WTC11 (cell line): Measurements from ENCODE around the gene SCO2.

Source experiments
- CREB1 ChIP-seq: sonication (generic); formaldehyde crosslinking; IDR thresholded peaks from 2 replicates; pipeline ENCODE4 v1.8.0; 2023; ENCODE audit warnings: mild to moderate bottlenecking, missing genetic modification reagents
- CREM ChIP-seq: sonication (generic); formaldehyde crosslinking; IDR thresholded peaks from 2 replicates; pipeline ENCODE4 v1.8.1; 2022; ENCODE audit warnings: mild to moderate bottlenecking, missing genetic modification reagents, moderate library complexity
- FOXK1 ChIP-seq: sonication (generic); formaldehyde crosslinking; IDR thresholded peaks from 2 replicates; pipeline ENCODE4 v1.8.0; 2022; ENCODE audit warnings: mild to moderate bottlenecking, moderate library complexity, missing genetic modification reagents
- IRF2 ChIP-seq: sonication (generic); formaldehyde crosslinking; IDR thresholded peaks from 2 replicates; pipeline ENCODE4 v1.8.0; 2022; ENCODE audit warnings: low read depth, missing genetic modification reagents, borderline replicate concordance
- JUN ChIP-seq: sonication (generic); formaldehyde crosslinking; IDR thresholded peaks from 2 replicates; pipeline ENCODE4 v1.8.0; 2023; ENCODE audit warnings: mild to moderate bottlenecking, missing genetic modification reagents
- NFYB ChIP-seq: sonication (generic); formaldehyde crosslinking; conservative IDR thresholded peaks from 2 replicates; pipeline ENCODE4 v1.8.0; 2022; ENCODE audit warnings: low read depth, missing genetic modification reagents
- SP1 ChIP-seq: sonication (generic); formaldehyde crosslinking; conservative IDR thresholded peaks from 2 replicates; pipeline ENCODE4 v1.8.1; 2022; ENCODE audit warnings: missing genetic modification reagents
- TCF7 ChIP-seq: sonication (generic); formaldehyde crosslinking; IDR thresholded peaks from 2 replicates; pipeline ENCODE4 v1.8.0; 2022; ENCODE audit warnings: mild to moderate bottlenecking, low read depth, missing genetic modification reagents, moderate library complexity
- TF ChIP-seq, protein P1 (sequence below): sonication (generic); formaldehyde crosslinking; IDR thresholded peaks from 2 replicates; pipeline ENCODE4 v1.8.1; 2022; ENCODE audit warnings: low read depth, mild to moderate bottlenecking, moderate library complexity, missing genetic modification reagents, borderline replicate concordance
- TF ChIP-seq, protein P2 (sequence below): fragments of 200-600 bp; IDR thresholded peaks from 2 replicates; pipeline ENCODE4 v1.8.0; 2022; ENCODE audit warnings: antibody characterized with exemption
- TF ChIP-seq, protein P3 (sequence below): fragments of 250-450 bp; sonication (Bioruptor Pico); IDR thresholded peaks from 2 replicates; pipeline ENCODE4 v1.9.0; 2021; ENCODE audit warnings: mild to moderate bottlenecking
- TF ChIP-seq, protein P4 (sequence below): sonication (generic); formaldehyde crosslinking; IDR thresholded peaks from 2 replicates; pipeline ENCODE4 v1.8.1; 2022; ENCODE audit warnings: low read depth, missing genetic modification reagents, borderline replicate concordance
- TF ChIP-seq, protein P5 (sequence below): sonication (generic); formaldehyde crosslinking; IDR thresholded peaks from 2 replicates; pipeline ENCODE4 v1.8.1; 2023; ENCODE audit warnings: mild to moderate bottlenecking, missing genetic modification reagents, moderate library complexity

DNA sequence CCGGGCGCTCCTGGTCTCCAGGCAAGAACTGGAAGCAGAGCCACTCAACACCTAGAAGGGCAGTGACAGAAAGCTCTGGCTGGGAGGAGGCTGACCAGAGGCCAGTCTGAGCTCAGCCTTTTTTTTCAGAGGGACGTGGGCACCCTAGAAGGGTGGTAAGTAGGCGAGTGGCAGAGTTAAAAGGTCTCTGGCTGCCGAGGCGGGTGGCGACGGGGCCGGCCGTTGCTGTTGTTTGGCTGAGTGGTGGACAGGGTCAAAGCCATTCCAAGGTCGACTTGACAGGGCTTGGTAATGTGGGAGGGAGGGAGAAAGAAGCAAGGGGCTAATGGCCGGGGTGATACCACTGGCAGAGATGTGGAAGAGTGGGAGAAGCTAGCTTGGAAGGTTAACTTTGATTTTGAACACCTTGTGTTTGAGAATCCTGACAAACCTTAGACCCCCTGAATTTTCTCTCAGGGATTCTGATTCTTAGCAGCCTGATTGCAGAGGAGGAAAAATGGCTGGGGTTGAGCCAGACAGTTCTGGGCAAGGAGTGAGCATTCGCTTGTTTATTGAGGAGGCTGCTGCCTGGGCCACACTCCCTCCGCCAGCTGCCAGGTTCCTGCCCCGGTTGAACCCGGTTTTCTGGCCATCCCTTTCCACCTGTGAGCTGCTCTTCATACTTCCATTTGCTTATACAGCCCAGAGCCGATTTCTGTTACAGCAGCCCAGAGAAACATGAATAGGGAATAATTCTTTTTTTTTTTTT, 38.2 kb upstream of the SCO2 start:
- TF ChIP-seq CREB1 (CRISPR knock-in tag) (no peak), FOXK1 (CRISPR knock-in tag) (no peak), IRF2 (CRISPR knock-in tag) (no peak), CREM (CRISPR knock-in tag) (no peak), SP1 (CRISPR knock-in tag) (no peak), TCF7 (CRISPR knock-in tag) (no peak), NFYB (CRISPR knock-in tag) (no peak), JUN (CRISPR knock-in tag) (no peak)
- TF ChIP-seq, protein P1, sequence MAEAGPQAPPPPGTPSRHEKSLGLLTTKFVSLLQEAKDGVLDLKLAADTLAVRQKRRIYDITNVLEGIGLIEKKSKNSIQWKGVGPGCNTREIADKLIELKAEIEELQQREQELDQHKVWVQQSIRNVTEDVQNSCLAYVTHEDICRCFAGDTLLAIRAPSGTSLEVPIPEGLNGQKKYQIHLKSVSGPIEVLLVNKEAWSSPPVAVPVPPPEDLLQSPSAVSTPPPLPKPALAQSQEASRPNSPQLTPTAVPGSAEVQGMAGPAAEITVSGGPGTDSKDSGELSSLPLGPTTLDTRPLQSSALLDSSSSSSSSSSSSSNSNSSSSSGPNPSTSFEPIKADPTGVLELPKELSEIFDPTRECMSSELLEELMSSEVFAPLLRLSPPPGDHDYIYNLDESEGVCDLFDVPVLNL (CRISPR knock-in tag), result no peak
- TF ChIP-seq, protein P2, sequence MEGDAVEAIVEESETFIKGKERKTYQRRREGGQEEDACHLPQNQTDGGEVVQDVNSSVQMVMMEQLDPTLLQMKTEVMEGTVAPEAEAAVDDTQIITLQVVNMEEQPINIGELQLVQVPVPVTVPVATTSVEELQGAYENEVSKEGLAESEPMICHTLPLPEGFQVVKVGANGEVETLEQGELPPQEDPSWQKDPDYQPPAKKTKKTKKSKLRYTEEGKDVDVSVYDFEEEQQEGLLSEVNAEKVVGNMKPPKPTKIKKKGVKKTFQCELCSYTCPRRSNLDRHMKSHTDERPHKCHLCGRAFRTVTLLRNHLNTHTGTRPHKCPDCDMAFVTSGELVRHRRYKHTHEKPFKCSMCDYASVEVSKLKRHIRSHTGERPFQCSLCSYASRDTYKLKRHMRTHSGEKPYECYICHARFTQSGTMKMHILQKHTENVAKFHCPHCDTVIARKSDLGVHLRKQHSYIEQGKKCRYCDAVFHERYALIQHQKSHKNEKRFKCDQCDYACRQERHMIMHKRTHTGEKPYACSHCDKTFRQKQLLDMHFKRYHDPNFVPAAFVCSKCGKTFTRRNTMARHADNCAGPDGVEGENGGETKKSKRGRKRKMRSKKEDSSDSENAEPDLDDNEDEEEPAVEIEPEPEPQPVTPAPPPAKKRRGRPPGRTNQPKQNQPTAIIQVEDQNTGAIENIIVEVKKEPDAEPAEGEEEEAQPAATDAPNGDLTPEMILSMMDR, result no peak
- TF ChIP-seq, protein P3, sequence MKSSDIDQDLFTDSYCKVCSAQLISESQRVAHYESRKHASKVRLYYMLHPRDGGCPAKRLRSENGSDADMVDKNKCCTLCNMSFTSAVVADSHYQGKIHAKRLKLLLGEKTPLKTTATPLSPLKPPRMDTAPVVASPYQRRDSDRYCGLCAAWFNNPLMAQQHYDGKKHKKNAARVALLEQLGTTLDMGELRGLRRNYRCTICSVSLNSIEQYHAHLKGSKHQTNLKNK (CRISPR knock-in tag), result no peak
- TF ChIP-seq, protein P4, sequence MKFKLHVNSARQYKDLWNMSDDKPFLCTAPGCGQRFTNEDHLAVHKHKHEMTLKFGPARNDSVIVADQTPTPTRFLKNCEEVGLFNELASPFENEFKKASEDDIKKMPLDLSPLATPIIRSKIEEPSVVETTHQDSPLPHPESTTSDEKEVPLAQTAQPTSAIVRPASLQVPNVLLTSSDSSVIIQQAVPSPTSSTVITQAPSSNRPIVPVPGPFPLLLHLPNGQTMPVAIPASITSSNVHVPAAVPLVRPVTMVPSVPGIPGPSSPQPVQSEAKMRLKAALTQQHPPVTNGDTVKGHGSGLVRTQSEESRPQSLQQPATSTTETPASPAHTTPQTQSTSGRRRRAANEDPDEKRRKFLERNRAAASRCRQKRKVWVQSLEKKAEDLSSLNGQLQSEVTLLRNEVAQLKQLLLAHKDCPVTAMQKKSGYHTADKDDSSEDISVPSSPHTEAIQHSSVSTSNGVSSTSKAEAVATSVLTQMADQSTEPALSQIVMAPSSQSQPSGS (CRISPR knock-in tag), result no peak
- TF ChIP-seq, protein P5, sequence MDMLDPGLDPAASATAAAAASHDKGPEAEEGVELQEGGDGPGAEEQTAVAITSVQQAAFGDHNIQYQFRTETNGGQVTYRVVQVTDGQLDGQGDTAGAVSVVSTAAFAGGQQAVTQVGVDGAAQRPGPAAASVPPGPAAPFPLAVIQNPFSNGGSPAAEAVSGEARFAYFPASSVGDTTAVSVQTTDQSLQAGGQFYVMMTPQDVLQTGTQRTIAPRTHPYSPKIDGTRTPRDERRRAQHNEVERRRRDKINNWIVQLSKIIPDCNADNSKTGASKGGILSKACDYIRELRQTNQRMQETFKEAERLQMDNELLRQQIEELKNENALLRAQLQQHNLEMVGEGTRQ (CRISPR knock-in tag), result no peak
